Calu3 (cell line): ENCODE measurements around the gene FRMD5. TPM values are rescaled to one million over a fixed set of nuclear protein-coding genes. Genes with fewer than 3 reads are reported as not detected.

Source experiments
- BruUV-seq: library from RNA; stranded (reverse); fragments of 400-500 nt; replicated peaks from 2 replicates; lab custom pipeline; 2021; lab: Mats Ljungman, UMichigan
- CTCF ChIA-PET: fragments of 300-600 bp; sonication (Branson Sonifier 250); formaldehyde crosslinking; loops from one replicate; lab custom pipeline; 2022; ENCODE audit warnings: antibody characterized with exemption; lab: Charles Lee
- DNase-seq: peaks from one replicate; pipeline ENCODE4 v3.0.0; 2022
- H3K27ac Mint-ChIP-seq: one replicate; pipeline ENCODE4 v1.8.0; 2022; ENCODE audit warnings: mixed read lengths; ENCODE audit not compliant: unreplicated experiment
- H3K27me3 Mint-ChIP-seq: one replicate; pipeline ENCODE4 v1.8.0; 2022; ENCODE audit warnings: mixed read lengths; ENCODE audit not compliant: unreplicated experiment
- H3K36me3 Mint-ChIP-seq: one replicate; pipeline ENCODE4 v1.8.0; 2022; ENCODE audit warnings: mild to moderate bottlenecking, moderate library complexity, mixed read lengths; ENCODE audit not compliant: insufficient read depth, unreplicated experiment
- H3K4me1 Mint-ChIP-seq: one replicate; pipeline ENCODE4 v1.8.0; 2022; ENCODE audit warnings: mild to moderate bottlenecking, low read depth, mixed read lengths; ENCODE audit not compliant: unreplicated experiment
- H3K4me3 Mint-ChIP-seq: one replicate; pipeline ENCODE4 v1.8.0; 2022; ENCODE audit warnings: mild to moderate bottlenecking, low read depth, moderate library complexity, mixed read lengths; ENCODE audit not compliant: unreplicated experiment
- H3K9me3 Mint-ChIP-seq: one replicate; pipeline ENCODE4 v1.8.0; 2022; ENCODE audit warnings: low read depth, mixed read lengths; ENCODE audit not compliant: unreplicated experiment
- CTCF ChIP-seq: fragments of 200-600 bp; IDR thresholded peaks from one replicate; pipeline ENCODE4 v1.8.0; 2022; ENCODE audit warnings: antibody characterized with exemption; ENCODE audit not compliant: unreplicated experiment
- intact Hi-C: fragments of 100-400 bp; cut with micrococcal nuclease; formaldehyde crosslinking; loops from one replicate; pipeline ENCODE4 v1.10.0; 2022; ENCODE audit not compliant: unreplicated experiment
- total RNA-seq: library from RNA; stranded (reverse); gene quantifications from 2 replicates; pipeline ENCODE4 v1.2.3, GENCODE V29; 2022

The FRMD5 gene
- total RNA-seq, 1 experiment from 2014 or later, result 10.9 TPM

DNA sequence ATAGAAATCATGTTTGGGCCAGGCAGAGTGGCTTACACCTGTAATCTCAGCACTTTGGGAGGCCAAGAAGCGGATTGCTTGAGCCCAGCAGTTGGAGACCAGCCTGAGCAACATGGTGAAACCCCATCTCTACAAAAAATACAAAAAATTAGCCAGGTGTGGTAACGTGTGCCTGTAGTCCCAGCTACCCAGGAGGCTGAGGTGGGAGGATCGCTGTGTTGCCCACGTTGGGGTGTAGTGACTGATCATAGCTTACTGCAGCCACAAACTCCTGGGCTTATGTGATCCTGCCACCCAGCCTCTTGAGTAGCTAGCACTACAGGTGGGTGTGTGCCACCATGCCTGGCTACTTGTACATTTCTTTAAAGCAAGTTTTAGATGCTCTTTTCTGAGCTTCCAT, 254.0 kb downstream of the FRMD5 start:
- intact Hi-C loops, result no loop called here
- CTCF ChIA-PET, result no interaction called here
- Mint-ChIP-seq H3K27ac (no peak overlapping the region), H3K4me1 (peaks cover 8% of the 10 kb centered on the region), H3K27me3 (no peaks in the 10 kb centered on the region), H3K4me3 (no peak overlapping the region), H3K9me3 (no peaks in the 10 kb centered on the region), H3K36me3 (no peaks in the 10 kb centered on the region)
- DNase-seq, result no peak
- BruUV-seq, result no TSS peak
- no peak for TF ChIP-seq CTCF

GRCh38 chr15:43939070-43939469, 256.0 kb downstream of the FRMD5 start:
- Mint-ChIP-seq H3K27ac (no peak overlapping the region), H3K27me3 (no peaks in the 10 kb centered on the region), H3K4me3 (no peak overlapping the region), H3K36me3 (peaks cover 1% of the 10 kb centered on the region), H3K9me3 (no peaks in the 10 kb centered on the region), H3K4me1 (peaks cover 8% of the 10 kb centered on the region)
- no TSS peak for BruUV-seq
- intact Hi-C loops, result loop anchor here (1.0 to 10.0 kb wide), 2 partner anchors 127 to 276 kb away; no protein-coding TSS in a partner anchor
- peak; percentile 56 for DNase-seq
- no peak for TF ChIP-seq CTCF
- CTCF ChIA-PET, result interaction anchor here (0.6 to 1.7 kb wide), 2 partner anchors 127 to 270 kb away, joined by 3 to 6 read pairs; no protein-coding TSS in a partner anchor

- Mint-ChIP-seq H3K27me3 (no peaks in the 10 kb centered on the region), H3K27ac (no peak overlapping the region), H3K4me1 (no peaks in the 10 kb centered on the region), H3K9me3 (no peaks in the 10 kb centered on the region), H3K36me3 (peaks cover 5% of the 10 kb centered on the region), H3K4me3 (no peak overlapping the region)
- no TSS peak for BruUV-seq
- CTCF ChIA-PET, result no interaction called here
- TF ChIP-seq CTCF, result no peak
- DNase-seq, result no peak
- intact Hi-C loops, result loop anchor here (10.0 kb wide), 1 partner anchor 280 kb away; no protein-coding TSS in a partner anchor
These were observed 260.6 kb downstream of the FRMD5 start for GRCh38 chr15:43934480-43934879.

- Mint-ChIP-seq H3K36me3 (peaks cover 5% of the 10 kb centered on the region), H3K4me3 (no peak overlapping the region), H3K27ac (no peak overlapping the region), H3K9me3 (no peaks in the 10 kb centered on the region), H3K27me3 (no peaks in the 10 kb centered on the region), H3K4me1 (no peaks in the 10 kb centered on the region)
- intact Hi-C loops, result loop anchor here (10.0 kb wide), 1 partner anchor 282 kb away; no protein-coding TSS in a partner anchor
- CTCF ChIA-PET, result no interaction called here
- TF ChIP-seq CTCF, result no peak
- DNase-seq, result no peak
- BruUV-seq, result no TSS peak
These were observed 262.2 kb downstream of the FRMD5 start for GRCh38 chr15:43932907-43933306.
